Skeletal muscle tissue (tissue), 1 donor: ENCODE measurements around the gene THOP1. TPM values are rescaled to one million over a fixed set of nuclear protein-coding genes. Genes with fewer than 3 reads are reported as not detected.

Experiments used
- total RNA-seq: library from RNA; depleted of rRNA; stranded (reverse); fragments of >200 nt; gene quantifications from one replicate; pipeline ENCODE4 v1.2.3, GENCODE V29; 2014

Gene THOP1
- total RNA-seq, 1 donor from 2014 or later: 34.4 TPM

Other genes with a start within 250 kb of the THOP1 start
- 1.6 TPM for gene GNG7, start 82.8 kb upstream of the THOP1 start, total RNA-seq
- 1.6 TPM for gene DIRAS1, start 64.1 kb upstream of the THOP1 start, total RNA-seq
- gene SLC39A3, start 45.5 kb upstream of the THOP1 start, total RNA-seq: 8.4 TPM
- 25.6 TPM for gene SGTA, start 2.2 kb upstream of the THOP1 start, total RNA-seq
- 8.4 TPM for gene ZNF554, start 34.4 kb downstream of the THOP1 start, total RNA-seq
- 15.7 TPM for gene ZNF555, start 56.0 kb downstream of the THOP1 start, total RNA-seq
- 19.3 TPM for gene ZNF556, start 81.8 kb downstream of the THOP1 start, total RNA-seq
- gene ZNF57, start 115.4 kb downstream of the THOP1 start, total RNA-seq: 4.2 TPM
- 8.4 TPM for gene ZNF77, start 159.5 kb downstream of the THOP1 start, total RNA-seq
- gene TLE6, start 192.1 kb downstream of the THOP1 start, total RNA-seq: not detected
- 9.4 TPM for gene TLE2, start 243.8 kb downstream of the THOP1 start, total RNA-seq